DMS 273 (cell line): Measurements from ENCODE around the gene RHEB.
A peak's percentile ranks its signal among the peaks of the same experiment; 100 is the strongest.
"Not testable (repeated sequence)": the region's sequence is repeated elsewhere in the genome, so short reads cannot be mapped to it uniquely, and the experiment has no call there.

Source experiments
- DNase-seq: peaks from one replicate; lab custom pipeline; 2025; ENCODE audit not compliant: unreplicated experiment; lab: John Stamatoyannopoulos, UW

The RHEB gene

GRCh38 chr7:151536178-151536577 lies 16.5 kb upstream of the RHEB start:
- not testable (repeated sequence) for DNase-seq

- no peak for DNase-seq
Measured at GRCh38 chr7:151529842-151530241, 10.1 kb upstream of the RHEB start.

DNA sequence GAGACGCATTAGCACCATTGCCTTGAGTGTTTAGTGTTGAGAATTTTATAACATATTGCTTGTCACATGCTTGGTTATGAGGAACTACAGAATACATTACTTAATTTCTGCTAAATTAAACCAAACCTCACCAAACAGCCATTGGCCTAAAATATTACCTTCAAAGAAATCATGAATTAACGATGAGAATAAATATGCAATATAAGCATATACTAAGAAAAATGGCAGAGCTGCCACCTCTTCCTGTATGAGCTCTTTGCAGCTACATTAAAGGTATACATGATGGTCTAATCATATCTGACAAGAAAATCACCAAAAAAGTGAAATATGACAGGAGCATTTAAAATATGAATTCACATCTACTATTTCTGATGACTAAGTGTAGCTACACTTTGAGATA lies 5.2 kb upstream of the RHEB start:
- no peak for DNase-seq

DNA sequence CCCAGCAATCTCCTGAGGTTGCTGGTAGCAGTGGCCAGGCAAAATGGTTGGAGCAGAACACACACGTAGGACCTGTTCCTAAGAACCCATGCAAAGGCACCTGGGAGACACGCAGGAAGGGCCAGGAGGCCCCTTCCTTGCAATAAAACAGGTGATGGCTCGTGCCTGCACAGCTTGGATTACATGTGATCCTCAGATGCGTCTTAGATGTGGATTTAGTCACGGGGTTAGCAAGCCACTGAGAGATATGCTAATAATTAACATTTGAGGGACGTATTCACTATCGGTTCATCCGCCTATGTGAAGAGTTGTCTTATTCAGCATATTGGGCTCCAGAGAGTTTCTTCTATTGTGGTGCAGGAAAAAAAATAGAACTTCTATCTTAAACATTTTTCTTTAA lies 4.6 kb upstream of the RHEB start:
- no peak for DNase-seq

DNA sequence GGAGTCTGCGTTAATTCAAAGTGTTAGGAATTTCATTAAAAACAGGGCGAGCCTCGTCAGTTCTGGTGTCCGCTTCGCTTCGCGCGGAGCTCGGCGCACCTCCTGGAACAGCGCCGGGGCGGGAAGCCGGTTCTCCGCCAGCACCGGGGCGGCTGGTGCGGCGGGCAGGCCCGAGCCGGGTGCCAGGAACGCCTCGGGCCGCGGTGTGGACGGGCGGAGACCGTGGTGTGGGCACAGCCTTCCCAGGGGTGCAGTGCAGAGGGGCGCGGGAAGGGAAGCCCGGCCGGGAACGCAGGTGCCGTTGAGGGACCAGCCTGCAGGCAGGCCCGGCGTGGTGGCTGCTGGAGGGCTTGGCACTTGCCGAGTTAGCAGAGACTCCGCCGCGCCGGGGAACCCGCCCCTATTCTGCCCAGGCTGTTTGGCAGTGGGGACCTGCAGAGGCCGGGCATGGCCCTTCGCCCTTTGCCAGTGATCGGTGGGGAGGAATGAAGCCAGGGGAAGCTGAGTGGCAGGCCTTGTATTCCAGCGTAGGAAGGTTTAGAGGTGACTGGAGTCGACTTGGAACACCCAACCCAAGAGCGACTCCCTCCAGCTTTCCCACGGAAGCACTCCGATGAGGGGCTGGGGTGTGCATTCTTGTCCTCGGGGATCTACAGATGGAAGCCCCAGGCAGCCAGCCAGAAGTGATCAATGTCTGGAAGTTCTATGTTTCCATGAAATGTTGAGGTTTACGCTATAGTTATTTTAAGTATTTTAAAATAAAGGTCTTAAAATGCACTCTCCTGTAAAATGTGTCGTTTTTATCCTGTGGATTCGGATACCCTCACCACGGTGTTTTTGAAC lies 945 bp upstream of the RHEB start:
- DNase-seq = peak; percentile 69

- peak; percentile 73 for DNase-seq
Measured at GRCh38 chr7:151518947-151519764, 539 bp downstream of the RHEB start.

GRCh38 chr7:151518105-151518946 lies 1.4 kb downstream of the RHEB start:
- DNase-seq = peak; percentile 80

DNA sequence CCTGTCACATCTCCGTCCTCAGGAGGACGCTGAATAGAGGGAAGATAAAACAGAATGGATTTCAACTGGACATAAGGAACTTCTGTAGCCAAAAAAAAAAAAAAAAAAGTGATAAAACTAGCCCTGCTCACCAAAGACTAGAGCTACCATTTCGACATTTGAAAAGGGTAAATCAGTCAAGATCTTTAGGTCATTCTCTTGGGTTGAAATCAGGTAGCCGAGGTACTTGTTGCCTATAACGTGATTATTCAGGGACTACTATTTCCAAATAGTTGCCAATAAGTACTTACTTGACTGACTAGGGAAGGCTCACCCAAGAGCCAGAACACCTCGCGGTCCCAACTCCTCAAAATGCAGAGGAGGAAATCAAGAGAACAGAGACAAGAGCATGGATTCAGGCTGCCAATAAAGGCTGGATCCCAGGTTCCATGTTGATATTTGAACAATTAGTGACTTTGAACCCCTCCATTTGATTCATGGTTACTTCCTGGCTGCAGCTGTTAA lies 2.0 kb downstream of the RHEB start:
- no peak for DNase-seq

GRCh38 chr7:151515276-151515565 lies 4.5 kb downstream of the RHEB start:
- DNase-seq = no peak

DNA sequence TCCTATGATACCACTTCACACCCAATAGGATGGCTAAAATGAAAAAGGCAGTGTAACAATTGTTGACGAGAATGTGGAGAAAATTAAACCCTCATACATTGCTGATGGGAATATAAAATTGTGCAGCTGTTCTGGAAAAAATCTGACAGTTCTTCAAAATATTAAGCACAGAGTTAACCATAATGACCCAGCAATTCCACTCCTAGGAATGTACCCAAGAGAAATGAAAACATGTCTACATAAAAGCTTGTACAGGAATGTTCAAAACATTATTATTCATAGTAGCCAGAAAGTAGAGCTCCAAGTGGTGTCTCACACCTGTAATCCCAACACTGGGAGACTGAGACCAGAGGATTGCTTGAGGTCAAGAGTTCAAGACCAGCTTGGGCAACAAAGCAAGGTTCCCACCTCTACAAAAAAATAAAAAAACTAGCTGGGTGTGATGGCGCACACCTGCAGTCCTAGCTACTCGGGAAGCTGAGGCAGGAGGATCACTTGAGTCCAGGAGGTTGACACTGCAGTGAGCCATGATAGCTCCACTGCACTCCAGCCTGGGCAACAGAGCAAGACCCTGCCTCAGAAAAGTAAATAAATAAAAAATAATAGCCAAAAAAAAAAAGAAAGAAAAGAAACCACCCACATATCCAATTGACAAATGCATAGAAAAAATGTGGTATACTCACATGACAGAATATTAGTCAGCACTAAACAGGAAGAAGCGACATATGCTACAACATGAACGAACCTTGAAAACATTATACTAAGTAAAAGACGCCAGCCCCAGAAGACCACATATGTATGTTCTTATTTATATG lies 5.0 kb downstream of the RHEB start:
- DNase-seq = no peak

DNA sequence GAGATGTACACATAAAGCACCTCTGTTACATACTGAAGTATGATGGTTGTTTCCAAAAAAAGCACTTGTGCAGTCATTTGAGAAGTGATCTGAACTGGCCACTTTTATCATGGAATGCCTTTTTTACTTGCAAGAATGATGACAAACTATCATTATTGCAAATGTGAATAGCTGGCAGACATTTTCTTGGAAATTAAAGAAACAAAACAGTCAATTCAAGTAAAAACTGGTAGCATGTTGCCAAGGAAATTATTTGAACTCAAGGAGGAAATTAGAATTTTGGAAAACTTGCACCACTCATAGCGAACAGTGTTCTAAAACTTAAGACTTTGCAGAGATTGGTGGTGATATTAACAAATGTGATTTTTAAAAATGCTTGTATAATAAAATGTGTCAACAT lies 6.6 kb downstream of the RHEB start:
- DNase-seq = no peak

GRCh38 chr7:151512353-151512752 lies 7.3 kb downstream of the RHEB start:
- DNase-seq = no peak

- DNase-seq = no peak
Measured at GRCh38 chr7:151511946-151512345, 7.7 kb downstream of the RHEB start.

DNA sequence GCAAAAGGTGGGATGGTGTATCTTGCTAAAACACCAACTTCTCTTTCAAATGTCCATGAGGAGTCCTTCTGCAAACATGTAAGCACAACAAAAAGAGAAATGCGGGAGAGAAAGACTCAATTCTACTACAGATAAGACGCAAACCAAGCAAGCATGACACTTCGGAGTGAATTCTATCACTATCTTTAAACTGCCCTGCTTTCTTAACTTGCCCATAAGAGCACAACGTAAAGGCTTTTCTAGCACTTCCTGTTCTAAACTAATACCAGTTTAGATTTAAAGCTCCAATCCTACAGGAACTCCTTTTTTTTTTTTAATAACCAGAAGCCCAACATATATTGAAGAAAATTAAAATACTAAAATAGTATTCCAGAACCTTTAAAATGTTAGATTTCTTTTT lies 8.4 kb downstream of the RHEB start:
- no peak for DNase-seq

GRCh38 chr7:151509670-151510333 lies 9.9 kb downstream of the RHEB start:
- DNase-seq = no peak

DNA sequence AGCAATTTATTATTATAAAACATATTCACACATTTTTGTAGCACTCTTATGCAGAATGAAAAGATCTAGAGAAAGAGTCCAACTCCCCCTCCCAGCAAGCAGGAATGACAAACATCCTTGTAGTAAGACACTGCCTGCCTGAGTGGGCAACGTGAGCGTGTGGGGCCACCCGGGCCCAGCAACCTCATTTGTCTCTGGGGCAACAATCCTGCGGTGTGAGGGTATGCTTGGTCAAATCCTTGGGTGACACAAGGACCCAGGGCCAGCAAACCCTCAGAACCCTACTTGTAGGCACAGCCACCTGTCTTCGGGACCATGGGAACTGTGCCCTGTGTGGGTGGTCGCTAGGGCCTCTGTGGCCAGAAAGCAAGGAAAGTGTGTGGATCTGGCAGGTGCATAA lies 10.7 kb downstream of the RHEB start:
- DNase-seq = no peak

- DNase-seq = no peak
Measured at GRCh38 chr7:151507806-151508205, 11.9 kb downstream of the RHEB start.

- DNase-seq = peak; percentile 40
Measured at GRCh38 chr7:151506901-151507382, 12.8 kb downstream of the RHEB start.

GRCh38 chr7:151505836-151506468 lies 13.7 kb downstream of the RHEB start:
- no peak for DNase-seq
